T-cell (primary cell): ENCODE measurements around the gene MNAT1. TPM values are rescaled to one million over a fixed set of nuclear protein-coding genes. Genes with fewer than 3 reads are reported as not detected.

Experiments
- ATAC-seq, 4 experiments: fragments of 200-7000 bp in 3 of 4; fragments of 150-1000 bp in 1 of 4; cut with Tn5 transposase; replicated peaks in 1 of 4; 1 replicate in 3 of 4; 2 replicates in 1 of 4; pipeline ENCODE4 v1.10.0; 2021; ENCODE audit warnings: moderate library complexity in 3 of 4, mild to moderate bottlenecking in 2 of 4, moderate number of reproducible peaks in 1 of 4
- CTCF ChIA-PET, 2 donors: fragments of 300-600 bp; sonication (Branson Sonifier 250); formaldehyde crosslinking; loops; one replicate each; lab custom pipeline; 2022; ENCODE audit warnings: antibody characterized with exemption in 2 of 2; lab: Charles Lee
- POLR2A ChIA-PET, 2 donors: fragments of 300-600 bp; sonication (Branson Sonifier 250); formaldehyde crosslinking; loops; one replicate each; lab custom pipeline; 2022; ENCODE audit warnings: antibody characterized with exemption in 2 of 2; lab: Charles Lee
- DNase-seq, 35 experiments: peaks; one replicate each; pipeline versions ENCODE4 v3.0.0 to v3.0.0-alpha.2; 2013 to 2023
- H3K27ac ChIP-seq: one replicate; pipeline ENCODE4 v1.5.1; 2013; ENCODE audit warnings: low read length
- H3K27me3 ChIP-seq, 2 experiments: replicated peaks in 1 of 2; 1 replicate in 1 of 2; 2 replicates in 1 of 2; pipeline versions ENCODE4 v1.6.1 to v1.7.0; 2013; ENCODE audit warnings: low read length in 1 of 2, mixed read lengths in 1 of 2; ENCODE audit not compliant: control insufficient read depth in 2 of 2, insufficient read depth in 2 of 2; ENCODE audit errors: extremely low read depth in 1 of 2
- H3K36me3 ChIP-seq, 2 donors: 1 replicate in 1 of 2; 2 replicates in 1 of 2; pipeline versions ENCODE4 v1.6.1 to v1.7.0; 2013; ENCODE audit warnings: low read length in 1 of 2; ENCODE audit not compliant: control insufficient read depth in 2 of 2, insufficient read depth in 1 of 2; ENCODE audit errors: extremely low read depth in 1 of 2
- H3K4me1 ChIP-seq, 2 experiments: 1 replicate in 1 of 2; 2 replicates in 1 of 2; pipeline versions ENCODE4 v1.6.1 to v1.7.0; 2013; ENCODE audit warnings: low read length in 2 of 2, mixed read lengths in 1 of 2; ENCODE audit not compliant: insufficient read depth in 2 of 2, control insufficient read depth in 1 of 2; ENCODE audit errors: extremely low read depth in 1 of 2
- H3K4me3 ChIP-seq, 2 donors: 1 replicate in 1 of 2; 2 replicates in 1 of 2; pipeline versions ENCODE4 v1.5.1 to v1.7.0; 2013; ENCODE audit warnings: mild to moderate bottlenecking in 2 of 2, low read length in 1 of 2, moderate library complexity in 1 of 2; ENCODE audit not compliant: control insufficient read depth in 1 of 2; ENCODE audit errors: extremely low read depth in 1 of 2
- H3K9me3 ChIP-seq: 2 replicates; pipeline ENCODE4 v1.7.0; 2013
- H3K27ac Mint-ChIP-seq, 2 donors: one replicate each; pipeline ENCODE4 v1.8.0; 2020 to 2021; ENCODE audit warnings: mild to moderate bottlenecking in 2 of 2, mixed read lengths in 2 of 2
- H3K27me3 Mint-ChIP-seq, 2 donors: one replicate each; pipeline ENCODE4 v1.8.0; 2021 to 2022; ENCODE audit warnings: mixed read lengths in 2 of 2
- H3K36me3 Mint-ChIP-seq: one replicate; pipeline ENCODE4 v1.8.0; 2021; ENCODE audit warnings: mixed read lengths
- H3K4me1 Mint-ChIP-seq, 3 donors: one replicate each; pipeline ENCODE4 v1.8.0; 2020 to 2022; ENCODE audit warnings: mixed read lengths in 3 of 3, mild to moderate bottlenecking in 1 of 3
- H3K4me3 Mint-ChIP-seq, 3 donors: one replicate each; pipeline ENCODE4 v1.8.0; 2020 to 2022; ENCODE audit warnings: mild to moderate bottlenecking in 3 of 3, mixed read lengths in 3 of 3, moderate library complexity in 3 of 3
- H3K9me3 Mint-ChIP-seq, 3 donors: one replicate each; pipeline ENCODE4 v1.8.0; 2020 to 2022; ENCODE audit warnings: mixed read lengths in 3 of 3
- WGBS: methylation state at CpG from one replicate; pipeline ENCODE4 v1.1.5; 2013; ENCODE audit warnings: missing lambda C conversion rate; ENCODE audit not compliant: insufficient coverage; 5-methylcytosine and 5-hydroxymethylcytosine counted together
- total RNA-seq, 35 experiments: library from RNA in 6 of 35; stranded (reverse) in 6 of 35; fragments of 120-200 nt in 1 of 35; gene quantifications; one replicate each; pipeline versions ENCODE4 v1.2.1 to v1.2.4 and lab custom pipeline; 2013 to 2026

Gene MNAT1
- total RNA-seq, 5 donors from 2014 or later (not counting 1 experiment from before 2014, with no cell fraction given) = 14.7 to 24.8 (median 19.2) TPM

DNA sequence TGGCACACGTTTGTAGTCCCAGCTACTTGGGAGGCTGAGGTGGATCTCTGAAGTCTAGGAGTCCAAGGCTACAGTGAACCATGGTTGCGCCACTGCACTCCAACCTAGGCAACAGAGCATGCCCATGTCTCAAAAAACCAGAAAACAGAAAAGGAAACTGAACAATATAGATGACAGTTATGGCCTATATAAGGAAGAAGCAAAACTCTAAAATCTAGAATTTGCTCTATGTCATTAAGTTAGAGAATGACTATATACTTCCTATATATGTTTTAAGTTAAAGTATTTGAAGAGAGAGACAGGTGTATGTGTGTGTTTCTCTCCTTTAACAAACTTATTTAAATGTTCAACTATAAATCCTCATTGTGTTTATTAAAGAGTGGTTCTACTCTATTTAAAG, 65.8 kb downstream of the MNAT1 start:
- Mint-ChIP-seq H3K4me3 (no peak overlapping the region), H3K4me1 (no peaks in the 10 kb centered on the region), H3K9me3 (no peaks in the 10 kb centered on the region), H3K27ac (no peak overlapping the region), H3K27me3 (no peaks in the 10 kb centered on the region), H3K36me3 (peaks cover 49% of the 10 kb centered on the region)
- CTCF ChIA-PET = no interaction called here
- no peak for DNase-seq
- ATAC-seq = no peak
- no peak overlapping the region for H3K4me3 ChIP-seq
- H3K27ac ChIP-seq = no peak overlapping the region
- no peaks in the 10 kb centered on the region for H3K27me3 ChIP-seq
- POLR2A ChIA-PET = no interaction called here
- H3K9me3 ChIP-seq = no peaks in the 10 kb centered on the region
- H3K36me3 ChIP-seq = peaks cover 0 to 7% of the 10 kb centered on the region in 2 donors
- WGBS = no CpG with 5 or more reads among the region's 2 CpGs
- H3K4me1 ChIP-seq = no peaks in the 10 kb centered on the region

DNA sequence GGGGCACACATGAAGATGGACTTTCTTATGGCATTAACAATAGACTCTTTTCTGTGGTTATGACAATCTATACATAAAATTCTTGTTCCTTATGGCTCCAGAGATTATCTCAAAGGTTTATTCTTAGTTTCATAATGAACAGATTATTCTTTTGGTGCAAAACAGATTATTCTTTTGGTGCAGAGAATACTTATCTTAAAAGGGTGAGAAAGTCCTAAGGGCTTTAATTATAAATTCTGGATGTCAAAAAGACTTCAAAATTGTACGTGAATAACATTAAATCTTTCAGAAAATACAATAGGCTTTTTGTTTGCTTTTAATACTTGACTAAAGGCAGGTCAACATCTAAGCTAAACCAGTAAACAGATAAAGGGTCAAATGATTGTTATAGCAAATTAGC, 69.3 kb downstream of the MNAT1 start:
- Mint-ChIP-seq H3K9me3 (no peaks in the 10 kb centered on the region), H3K4me1 (no peaks in the 10 kb centered on the region), H3K27ac (no peak overlapping the region), H3K36me3 (peaks cover 41% of the 10 kb centered on the region), H3K27me3 (no peaks in the 10 kb centered on the region), H3K4me3 (no peak overlapping the region)
- H3K4me3 ChIP-seq = no peak overlapping the region
- no peak for ATAC-seq
- ChIA-PET POLR2A (interaction anchor here in 1 of 2 donors (0.9 kb wide), 1 partner anchor 11 kb away, joined by 3 read pairs; no protein-coding TSS in a partner anchor), CTCF (no interaction called here)
- DNase-seq = no peak
- H3K36me3 ChIP-seq = peaks cover 0 to 4% of the 10 kb centered on the region in 2 donors
- no peaks in the 10 kb centered on the region for H3K4me1 ChIP-seq
- WGBS = no CpG with 5 or more reads among the region's 1 CpG
- no peaks in the 10 kb centered on the region for H3K9me3 ChIP-seq
- H3K27ac ChIP-seq = no peak overlapping the region
- no peaks in the 10 kb centered on the region for H3K27me3 ChIP-seq

DNA sequence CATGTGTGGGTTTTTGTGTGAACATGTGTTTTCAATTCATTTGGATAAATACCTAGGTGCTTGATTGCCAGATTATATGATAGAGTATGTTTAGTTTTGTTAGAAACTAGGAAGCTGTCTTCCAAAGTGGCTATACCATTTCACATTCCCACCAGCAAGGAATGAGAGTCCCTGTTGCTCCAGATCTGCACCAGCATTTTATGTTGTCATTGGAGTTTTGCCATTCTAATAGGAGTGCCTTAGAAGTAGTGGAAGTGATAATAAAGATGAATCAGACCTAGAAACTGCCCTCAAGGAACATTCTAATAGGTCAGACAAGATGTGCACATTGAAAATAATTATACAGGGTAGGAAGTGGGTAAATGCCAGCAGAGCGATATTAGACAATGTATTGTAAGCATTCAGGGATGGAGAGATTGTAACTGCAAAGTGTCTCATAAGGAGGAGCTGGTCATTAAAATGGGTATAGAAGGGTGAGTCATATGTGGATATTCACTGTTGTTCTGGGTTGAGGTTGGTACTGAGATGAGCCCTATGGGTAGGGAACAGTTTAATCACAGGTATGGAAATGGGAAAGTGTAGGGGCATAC, 71.4 kb downstream of the MNAT1 start:
- Mint-ChIP-seq H3K4me3 (no peak overlapping the region), H3K9me3 (no peaks in the 10 kb centered on the region), H3K36me3 (peaks cover 45% of the 10 kb centered on the region), H3K27me3 (no peaks in the 10 kb centered on the region), H3K4me1 (no peaks in the 10 kb centered on the region), H3K27ac (no peak overlapping the region)
- ChIA-PET CTCF (no interaction called here), POLR2A (no interaction called here)
- Histone ChIP-seq H3K27me3 (no peaks in the 10 kb centered on the region), H3K4me1 (no peaks in the 10 kb centered on the region), H3K4me3 (no peak overlapping the region), H3K36me3 (no peaks in the 10 kb centered on the region), H3K9me3 (no peaks in the 10 kb centered on the region), H3K27ac (no peak overlapping the region)
- DNase-seq = no peak
- ATAC-seq = no peak
- 100% methylated on average over 1 of the region's 1 CpG for WGBS

DNA sequence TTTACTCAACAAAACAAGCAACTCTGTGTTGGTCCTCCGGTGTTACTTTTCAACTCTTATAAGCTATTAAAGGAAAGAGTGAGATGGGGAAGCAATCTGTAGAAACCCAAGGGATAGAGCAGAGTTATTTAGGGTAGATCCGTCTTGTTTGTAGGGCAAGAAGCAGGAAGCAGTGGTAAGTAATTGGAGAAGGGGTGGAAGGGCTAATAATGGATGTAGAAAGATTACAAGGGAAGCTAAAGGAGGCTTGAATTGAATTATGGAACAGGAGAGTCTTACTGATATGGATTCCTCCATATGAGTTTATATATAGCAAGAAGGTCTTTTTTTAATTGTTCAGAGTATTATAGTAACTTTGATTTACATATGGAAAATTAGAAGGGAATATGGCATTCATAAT, 72.7 kb downstream of the MNAT1 start:
- no peak overlapping the region for H3K27ac Mint-ChIP-seq
- WGBS = 100% methylated on average over 1 of the region's 2 CpGs
- H3K27me3 Mint-ChIP-seq = no peaks in the 10 kb centered on the region
- Histone ChIP-seq H3K4me3 (no peak overlapping the region), H3K27me3 (no peaks in the 10 kb centered on the region), H3K27ac (no peak overlapping the region), H3K36me3 (peaks cover 0 to 6% of the 10 kb centered on the region in 2 donors), H3K9me3 (no peaks in the 10 kb centered on the region), H3K4me1 (no peaks in the 10 kb centered on the region)
- POLR2A ChIA-PET = no interaction called here
- no peaks in the 10 kb centered on the region for H3K4me1 Mint-ChIP-seq
- ATAC-seq (no peak), DNase-seq (no peak)
- CTCF ChIA-PET = no interaction called here
- peaks cover 46% of the 10 kb centered on the region for H3K36me3 Mint-ChIP-seq
- no peaks in the 10 kb centered on the region for H3K9me3 Mint-ChIP-seq
- no peak overlapping the region for H3K4me3 Mint-ChIP-seq

DNA sequence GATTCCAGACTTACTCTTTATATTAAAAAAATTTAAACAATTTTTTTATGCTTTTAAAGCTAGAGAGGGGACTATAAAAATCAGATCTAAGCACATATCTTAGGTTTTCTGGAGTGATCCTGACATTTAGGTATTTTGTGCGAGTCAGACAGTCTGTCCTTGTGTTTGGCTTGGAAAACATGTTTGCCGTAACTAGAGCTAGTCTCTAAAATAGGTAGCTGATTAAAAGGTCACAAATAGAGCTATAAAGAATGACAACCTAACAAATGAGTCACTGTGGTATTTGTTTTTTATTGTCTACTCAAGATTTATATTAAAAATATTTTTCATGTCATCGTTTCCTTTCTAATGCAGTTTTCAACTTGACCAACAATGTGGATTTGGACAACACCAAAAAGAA, 73.4 kb downstream of the MNAT1 start:
- Histone ChIP-seq H3K36me3 (peaks cover 0 to 12% of the 10 kb centered on the region in 2 donors), H3K4me1 (no peaks in the 10 kb centered on the region), H3K27ac (no peak overlapping the region), H3K4me3 (no peak overlapping the region), H3K9me3 (no peaks in the 10 kb centered on the region), H3K27me3 (no peaks in the 10 kb centered on the region)
- no peaks in the 10 kb centered on the region for H3K4me1 Mint-ChIP-seq
- no CpG with 5 or more reads among the region's 3 CpGs for whole genome bisulfite sequencing
- peaks cover 48% of the 10 kb centered on the region for H3K36me3 Mint-ChIP-seq
- H3K4me3 Mint-ChIP-seq = no peak overlapping the region
- no peak for DNase-seq
- no peak overlapping the region for H3K27ac Mint-ChIP-seq
- ChIA-PET POLR2A (interaction anchor here in 1 of 2 donors (0.5 to 0.7 kb wide), 2 partner anchors 66 to 99 kb away, joined by 4 to 5 read pairs; no protein-coding TSS in a partner anchor), CTCF (interaction anchor here in 1 of 2 donors (0.6 kb wide), 1 partner anchor 25 kb away, joined by 3 read pairs; no protein-coding TSS in a partner anchor)
- no peak for ATAC-seq
- no peaks in the 10 kb centered on the region for H3K27me3 Mint-ChIP-seq
- H3K9me3 Mint-ChIP-seq = no peaks in the 10 kb centered on the region

DNA sequence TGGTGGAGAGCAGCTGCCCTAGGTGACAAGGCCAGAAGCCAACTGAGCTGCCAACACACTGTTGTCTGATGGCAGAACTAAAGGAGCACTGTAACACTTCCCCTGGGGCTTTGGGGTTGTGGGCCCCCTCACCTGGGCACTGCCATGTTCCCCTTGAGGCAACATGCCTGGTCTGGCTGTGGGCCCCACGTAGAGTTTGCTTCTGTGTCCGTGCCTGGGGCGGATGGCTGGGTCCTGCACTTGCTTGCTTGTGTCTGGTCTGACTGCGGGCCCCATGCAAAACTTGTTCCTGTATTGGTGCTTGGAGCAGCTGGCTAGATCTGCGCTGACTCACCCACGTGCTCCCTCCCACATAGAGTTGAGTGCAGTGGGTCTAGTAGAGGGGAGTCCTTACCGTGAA, 78.4 kb downstream of the MNAT1 start:
- CTCF ChIA-PET = no interaction called here
- 94% methylated on average over 4 of the region's 7 CpGs for WGBS
- ATAC-seq = no peak

More for the DNA sequence above, 78.4 kb downstream of the MNAT1 start:
- Histone ChIP-seq H3K27ac (no peak overlapping the region), H3K4me1 (no peaks in the 10 kb centered on the region), H3K36me3 (peaks cover 0 to 17% of the 10 kb centered on the region in 2 donors), H3K27me3 (no peaks in the 10 kb centered on the region), H3K4me3 (no peak overlapping the region), H3K9me3 (no peaks in the 10 kb centered on the region)
- peaks cover 51% of the 10 kb centered on the region for H3K36me3 Mint-ChIP-seq
- no peak overlapping the region for H3K27ac Mint-ChIP-seq
- DNase-seq = no peak
- POLR2A ChIA-PET = no interaction called here
- peaks cover 0 to 2% (median 0%) of the 10 kb centered on the region in 3 donors for H3K4me1 Mint-ChIP-seq
- no peak overlapping the region for H3K4me3 Mint-ChIP-seq
- no peaks in the 10 kb centered on the region for H3K9me3 Mint-ChIP-seq
- no peaks in the 10 kb centered on the region for H3K27me3 Mint-ChIP-seq
